T-helper 2 cell treated with Interferon-gamma antibody and Interleukin-4, amounts not matched to agents 100 ng/mL and 5 ng/mL, for 36 hours (primary cell): Measurements from ENCODE around the gene CT45A5. TPM values are rescaled to one million over a fixed set of nuclear protein-coding genes. Genes with fewer than 3 reads are reported as not detected.
"Not testable (repeated sequence)": the region's sequence is repeated elsewhere in the genome, so short reads cannot be mapped to it uniquely, and the experiment has no call there.

Source experiments
- intact Hi-C: fragments of 100-400 bp; cut with micrococcal nuclease; formaldehyde crosslinking; loops from one replicate; pipeline ENCODE4 v1.15.1; 2023
- total RNA-seq: library from RNA; stranded (reverse); gene quantifications from 2 replicates; pipeline ENCODE4 v1.2.3, GENCODE V29; 2022

CT45A5 gene
- total RNA-seq = 0.23 TPM in 1 of 2 replicates, not detected in the other

- intact Hi-C loops = not testable (repeated sequence)
Observed at GRCh38 chrX:135785403-135785802, at the start of gene CT45A5. Gene CT45A5, minus strand, starts transcription at chrX:135785503. Its CDS starts 3,774 bp downstream, at chrX:135781729.

- intact Hi-C loops = not testable (repeated sequence)
Observed at GRCh38 chrX:135819912-135820311, 34.6 kb upstream of the CT45A5 start, which contains the start of gene CT45A2. Gene CT45A2, minus strand, starts transcription at chrX:135820012. Its CDS starts 3,747 bp downstream, at chrX:135816265.

- intact Hi-C loops = not testable (repeated sequence)
Observed at GRCh38 chrX:135802687-135803086, 17.4 kb upstream of the CT45A5 start, which contains the start of gene CT45A6. Gene CT45A6, minus strand, starts transcription at chrX:135802787. Its CDS starts 3,794 bp downstream, at chrX:135798993.

- intact Hi-C loops = not testable (repeated sequence)
Observed at GRCh38 chrX:135768091-135768490, 17.2 kb downstream of the CT45A5 start, which contains the start of gene CT45A3. Gene CT45A3, minus strand, starts transcription at chrX:135768191. Its CDS starts 3,747 bp downstream, at chrX:135764444.

- intact Hi-C loops = not testable (repeated sequence)
Observed at GRCh38 chrX:135744739-135745138, 40.6 kb downstream of the CT45A5 start.

- intact Hi-C loops = no loop called here
Observed at GRCh38 chrX:135741192-135741715, 44.0 kb downstream of the CT45A5 start.

- intact Hi-C loops = no loop called here
Observed at GRCh38 chrX:135740681-135741149, 44.6 kb downstream of the CT45A5 start.

GRCh38 chrX:135737366-135738071, 47.8 kb downstream of the CT45A5 start:
- intact Hi-C loops = no loop called here

GRCh38 chrX:135734666-135735065, 50.6 kb downstream of the CT45A5 start:
- intact Hi-C loops = not testable (repeated sequence)

Other genes with a start within 250 kb of the CT45A5 start
- gene CT45A1, start 71.9 kb downstream of the CT45A5 start, total RNA-seq = not detected in 2 replicates
- gene CT45A3, start 17.3 kb downstream of the CT45A5 start, total RNA-seq = not detected in 2 replicates
- gene CT45A6, start 17.3 kb upstream of the CT45A5 start, total RNA-seq = not detected in 2 replicates
- not detected in 2 replicates for gene CT45A2, start 34.5 kb upstream of the CT45A5 start, total RNA-seq
- not detected in 2 replicates for gene CT45A7, start 51.8 kb upstream of the CT45A5 start, total RNA-seq
- gene CT45A8, start 69.0 kb upstream of the CT45A5 start, total RNA-seq = not detected in 2 replicates
- not detected in 2 replicates for gene CT45A9, start 86.3 kb upstream of the CT45A5 start, total RNA-seq
- not detected in 2 replicates for gene CT45A10, start 107.9 kb upstream of the CT45A5 start, total RNA-seq
- not detected in 2 replicates for gene SAGE1, start 108.2 kb upstream of the CT45A5 start, total RNA-seq
- 19.6 and 20.3 TPM in 2 replicates for gene MMGT1, start 188.5 kb upstream of the CT45A5 start, total RNA-seq
- gene SLC9A6, start 199.9 kb upstream of the CT45A5 start, total RNA-seq = 15.2 and 18.5 TPM in 2 replicates